Measurements from ENCODE around the gene COA1.
"Not testable (repeated sequence)": the region's sequence is repeated elsewhere in the genome, so short reads cannot be mapped to it uniquely, and the experiment has no call there.

Gene COA1

DNA sequence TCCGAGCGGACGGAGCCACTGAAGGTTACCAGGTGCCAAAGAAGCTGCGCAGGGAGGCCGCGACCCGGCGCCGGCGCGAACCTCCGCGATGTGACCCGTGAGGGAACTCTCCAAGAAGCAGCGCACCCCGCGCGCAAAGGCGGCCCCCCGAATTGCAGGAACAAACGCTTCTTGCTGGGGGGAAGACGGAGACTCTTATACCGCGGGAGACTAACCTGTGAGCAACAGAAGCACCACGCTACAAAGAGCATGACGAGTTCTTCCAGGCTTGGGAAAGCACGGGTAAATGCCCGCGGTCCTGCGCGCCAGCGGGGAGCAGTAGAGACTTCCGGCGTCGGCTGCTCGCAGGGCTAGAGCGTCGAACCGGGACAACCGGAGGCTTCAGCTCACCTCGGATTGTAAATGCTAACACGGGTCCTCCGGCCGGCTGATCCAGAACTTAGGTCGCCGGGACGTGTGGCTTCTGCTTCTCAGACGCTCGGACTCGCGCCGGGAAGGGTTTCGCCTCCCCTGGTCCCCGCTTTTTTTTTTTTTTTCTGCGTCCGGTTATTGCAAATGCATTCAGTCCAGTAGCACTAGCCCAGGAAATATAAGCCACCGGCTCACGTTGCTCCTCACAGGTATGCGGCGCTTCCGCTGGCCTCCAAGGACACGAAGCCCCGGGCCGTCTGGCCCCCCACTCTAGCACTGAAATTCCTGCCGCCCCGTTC, at the start of gene COA1:
TSS of gene COA1 (minus strand) at position 310 of the 710 bp plus-strand sequence. CDS start 80,909 bp downstream, outside the sequence.
- peak; percentile 86 for DNase-seq (ENCODE audit: low spot score)

GRCh38 chr7:43778293-43779044, 49.1 kb upstream of the COA1 start:
- not testable (repeated sequence) for DNase-seq (ENCODE audit: low spot score)

- DNase-seq (ENCODE audit: low spot score), result not testable (repeated sequence)
Observed at GRCh38 chr7:43775255-43775654, 45.9 kb upstream of the COA1 start.

GRCh38 chr7:43773268-43773667, 43.9 kb upstream of the COA1 start:
- DNase-seq (ENCODE audit: low spot score), result not testable (repeated sequence)

DNA sequence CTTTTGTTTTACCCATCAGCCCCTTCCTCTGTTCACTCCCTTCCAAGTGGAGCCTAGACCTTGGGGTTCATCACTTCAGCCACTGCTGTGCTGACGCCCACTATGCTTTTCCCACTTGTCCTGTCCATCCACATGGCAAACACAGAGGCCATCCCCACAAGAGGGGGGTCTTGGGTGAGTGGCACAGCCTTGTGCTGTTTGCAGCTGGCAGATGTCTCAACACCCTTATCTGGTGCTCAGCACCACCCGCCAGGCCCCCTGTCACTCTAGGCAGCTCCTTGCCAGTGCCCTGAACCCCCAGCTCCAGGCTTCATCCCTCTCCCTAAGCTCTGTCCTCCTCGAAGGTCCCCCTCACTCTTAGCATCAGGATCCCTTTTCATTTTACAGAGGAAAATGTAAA, 42.2 kb upstream of the COA1 start:
- no peak for DNase-seq (ENCODE audit: low spot score)

DNA sequence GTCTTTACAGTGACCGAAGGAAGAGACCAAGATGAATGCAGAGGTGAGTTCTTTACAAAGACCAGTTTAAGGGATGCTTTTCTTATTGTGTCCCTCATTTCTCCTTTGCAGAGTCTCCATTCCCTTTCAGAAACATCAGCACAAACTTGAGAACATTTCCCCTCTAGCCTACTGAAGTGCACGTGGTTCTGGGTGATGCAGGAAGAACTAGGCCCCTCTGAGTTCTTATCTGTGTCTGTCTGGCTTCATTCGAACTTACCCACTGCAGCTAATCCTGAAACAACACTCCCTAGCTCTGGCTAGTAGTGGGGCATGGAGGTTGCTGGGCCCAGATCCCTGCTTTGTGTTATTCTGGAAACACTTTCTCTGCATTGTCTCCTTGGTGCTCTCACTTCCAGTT, 41.8 kb upstream of the COA1 start:
- DNase-seq (ENCODE audit: low spot score), result no peak

DNA sequence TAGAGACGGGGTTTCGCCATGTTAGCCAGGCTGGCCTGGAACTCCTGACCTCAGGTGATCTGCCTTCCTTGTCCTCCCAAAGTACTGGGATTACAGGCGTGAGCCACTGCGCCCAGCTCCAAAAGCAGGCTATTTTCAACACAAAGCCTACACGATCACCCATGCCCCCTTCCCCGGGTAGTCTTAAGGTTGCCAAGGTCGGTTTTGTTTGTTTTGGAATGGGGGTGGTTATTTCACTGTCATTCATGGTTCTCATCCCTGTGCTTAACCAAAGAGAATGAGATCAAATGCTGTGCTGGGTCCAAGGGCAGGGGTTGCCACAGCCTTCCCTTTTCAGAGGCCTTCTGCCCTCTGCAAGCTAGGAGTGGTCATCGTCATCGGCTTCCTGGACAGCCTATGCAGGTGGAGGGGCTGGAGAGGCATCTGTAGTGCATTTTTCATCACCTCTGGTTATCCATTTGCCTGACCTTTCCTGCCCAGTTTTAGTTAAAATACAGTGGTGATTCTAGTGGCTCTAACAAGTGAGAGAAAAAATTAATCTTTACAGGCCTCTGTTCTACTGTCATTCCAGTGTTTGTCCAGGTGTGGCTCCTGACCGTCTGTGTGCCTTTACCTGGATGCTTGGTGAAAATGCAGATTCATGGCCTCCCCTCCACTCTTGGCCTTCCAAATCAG, 40.6 kb upstream of the COA1 start:
- no peak for DNase-seq (ENCODE audit: low spot score)

DNA sequence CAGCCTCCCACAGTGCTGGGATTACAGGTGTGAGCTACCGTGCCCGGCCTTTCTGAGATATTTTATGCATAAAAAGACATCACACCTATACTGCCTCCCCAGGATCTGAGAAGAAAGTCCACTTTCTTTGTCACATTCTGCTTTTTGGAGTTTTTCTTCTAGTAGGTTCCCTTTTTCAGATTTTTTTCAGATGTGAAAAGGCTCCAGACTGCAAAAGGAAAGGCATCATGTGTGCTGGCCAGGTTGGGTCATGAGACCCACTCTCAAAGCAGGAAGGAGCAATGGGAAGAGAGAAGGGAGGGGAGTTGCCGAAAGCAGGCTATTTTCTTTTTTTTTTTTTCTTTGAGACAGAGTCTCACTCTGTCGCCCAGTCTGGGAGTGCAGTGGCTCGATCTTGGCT, 40.0 kb upstream of the COA1 start:
- no peak for DNase-seq (ENCODE audit: low spot score)

DNA sequence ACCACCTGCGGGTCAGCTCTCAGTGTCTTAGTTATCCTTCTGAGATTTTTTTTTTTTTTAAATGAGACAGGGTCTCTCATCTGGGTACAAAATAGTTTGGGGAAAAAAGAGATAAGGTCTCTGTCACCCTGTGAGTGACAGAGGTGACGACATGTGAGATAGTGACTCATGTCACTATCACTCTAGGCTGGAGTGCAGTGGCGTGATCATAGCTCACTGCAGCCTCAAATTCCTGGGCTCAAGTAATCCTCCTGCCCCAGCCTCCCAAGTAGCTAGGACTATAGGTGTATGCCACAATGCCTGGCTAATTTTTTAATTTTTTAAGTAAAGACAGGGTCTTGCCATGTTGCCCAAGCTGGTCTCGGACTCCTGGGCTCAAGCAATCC, 39.6 kb upstream of the COA1 start:
- no peak for DNase-seq (ENCODE audit: low spot score)

- DNase-seq (ENCODE audit: low spot score), result no peak
Observed at GRCh38 chr7:43768201-43768886, 39.0 kb upstream of the COA1 start.

GRCh38 chr7:43767311-43767710, 38.0 kb upstream of the COA1 start:
- no peak for DNase-seq (ENCODE audit: low spot score)

- no peak for DNase-seq (ENCODE audit: low spot score)
Observed at GRCh38 chr7:43766564-43766963, 37.2 kb upstream of the COA1 start.

DNA sequence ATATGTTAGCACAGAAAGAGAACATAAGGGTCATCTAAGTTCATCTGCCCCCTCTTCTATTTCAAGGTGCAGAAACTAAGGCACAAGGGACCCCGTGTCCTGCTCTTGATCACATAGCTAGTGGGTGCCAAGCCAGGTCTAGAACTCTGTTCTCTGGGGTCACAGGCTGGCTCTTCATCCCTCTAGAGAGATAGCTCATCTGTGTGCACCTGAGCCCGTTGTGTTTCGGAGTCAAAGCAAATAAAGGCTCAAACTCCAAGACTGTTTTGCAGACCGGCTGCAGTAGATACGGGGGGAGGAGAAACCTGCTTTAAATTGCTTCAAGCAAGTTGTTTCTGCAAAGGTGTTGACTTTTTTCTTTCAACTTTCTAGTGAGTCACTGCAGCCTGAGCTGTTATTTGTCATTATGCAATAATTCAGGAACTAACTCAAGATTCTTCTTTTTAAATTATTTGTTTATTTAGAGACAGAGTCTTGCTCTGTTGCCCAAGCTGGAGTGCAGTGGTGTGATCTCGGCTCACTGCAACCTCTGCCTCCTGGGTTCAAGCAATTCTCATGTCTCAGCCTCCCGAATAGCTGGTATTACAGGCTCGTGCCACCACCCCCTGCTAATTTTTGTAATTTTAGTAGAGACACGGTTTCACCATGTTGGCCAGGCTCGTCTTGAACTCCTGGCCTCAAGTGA, 35.6 kb upstream of the COA1 start:
- no peak for DNase-seq (ENCODE audit: low spot score)

DNA sequence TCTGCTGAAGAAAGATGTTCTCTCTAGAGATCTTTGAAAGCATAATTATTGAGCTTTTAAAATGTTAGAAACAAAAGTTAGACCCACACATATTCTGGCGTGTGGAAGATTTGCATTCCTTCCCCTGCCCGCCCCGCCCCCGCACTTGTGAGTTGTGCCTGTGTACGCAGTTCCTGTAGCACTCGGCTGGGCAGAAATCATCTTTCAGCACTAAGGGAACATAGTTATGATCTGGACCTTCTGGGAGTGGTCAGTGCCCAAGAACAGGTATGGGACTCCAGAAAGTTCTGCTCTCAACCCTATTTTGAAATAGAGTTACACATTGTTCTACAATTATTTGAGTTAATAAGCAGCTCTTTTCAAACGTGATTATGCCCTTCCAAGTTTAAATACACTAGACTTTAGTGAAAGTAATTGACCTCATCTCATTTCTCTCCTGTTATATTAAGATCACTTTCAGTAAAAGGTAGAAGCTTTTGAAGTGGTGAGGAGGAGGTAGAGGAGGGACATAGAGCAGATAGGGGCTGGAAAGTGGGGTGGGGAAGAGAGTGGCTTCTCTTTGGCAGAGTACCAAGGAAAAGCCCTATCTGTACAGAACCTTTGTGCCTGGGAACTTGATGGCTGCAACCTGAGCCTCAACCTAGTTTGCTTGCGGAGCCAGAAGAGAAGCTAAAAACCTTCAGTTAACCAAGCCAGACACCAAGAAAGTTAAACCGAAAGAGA, 34.9 kb upstream of the COA1 start:
- no peak for DNase-seq (ENCODE audit: low spot score)

- DNase-seq (ENCODE audit: low spot score), result no peak
Observed at GRCh38 chr7:43763183-43763582, 33.9 kb upstream of the COA1 start.

DNA sequence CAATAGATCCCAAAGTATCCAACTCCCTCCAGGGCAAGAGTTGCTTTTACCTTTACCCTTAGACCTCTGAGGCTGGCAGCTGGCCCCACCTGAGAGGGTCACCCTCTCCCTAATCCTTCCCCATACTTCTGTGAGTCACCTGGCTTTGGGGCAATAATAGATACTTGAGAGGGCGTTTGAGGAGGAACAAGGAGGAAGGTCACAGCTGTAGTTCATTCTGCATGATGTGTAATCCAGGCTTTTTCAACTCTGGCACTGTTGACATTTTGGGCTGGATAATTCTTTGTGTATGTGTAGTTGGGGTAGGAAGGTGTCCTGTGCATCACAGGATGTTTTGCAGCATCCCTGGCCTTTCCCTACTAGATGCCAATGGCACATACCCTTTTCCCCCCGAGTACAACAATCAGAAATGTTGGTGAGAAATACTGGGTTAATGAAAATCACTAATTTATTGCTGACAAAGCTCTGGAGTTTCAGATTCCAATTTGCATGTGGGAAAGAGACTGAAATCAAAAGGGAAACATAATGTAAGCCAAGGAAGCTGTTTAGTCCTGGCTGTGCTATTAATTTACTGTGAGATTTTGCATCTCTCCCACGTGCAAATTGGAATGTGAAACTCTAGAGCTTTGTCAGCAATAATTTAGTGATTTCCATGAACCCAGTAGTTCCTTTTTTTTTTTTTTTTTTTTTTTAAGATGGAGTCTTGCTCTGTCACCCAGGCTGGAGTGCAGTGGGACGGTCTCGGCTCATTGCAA, 32.8 kb upstream of the COA1 start:
- DNase-seq (ENCODE audit: low spot score), result no peak

DNA sequence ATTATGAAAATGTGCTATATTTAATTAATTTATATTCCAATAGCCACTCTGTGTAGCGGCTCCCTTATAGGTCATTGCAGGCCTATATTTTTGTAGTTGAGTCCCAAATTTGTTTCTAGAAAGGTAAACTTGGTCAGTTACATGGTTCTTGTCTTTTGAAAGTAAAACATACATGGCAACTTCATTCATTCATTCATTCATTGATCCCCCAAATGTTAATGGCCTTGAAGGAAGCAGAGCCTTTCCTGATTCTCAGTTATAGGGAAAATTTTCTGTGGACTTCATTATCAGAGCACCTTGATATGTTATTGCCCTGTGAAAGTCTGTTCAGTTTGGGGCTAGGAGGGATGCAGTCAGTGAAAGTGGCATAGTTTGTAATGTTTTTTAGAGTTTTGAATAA, 32.1 kb upstream of the COA1 start:
- no peak for DNase-seq (ENCODE audit: low spot score)

GRCh38 chr7:43760861-43761260, 31.5 kb upstream of the COA1 start:
- DNase-seq (ENCODE audit: low spot score), result no peak

DNA sequence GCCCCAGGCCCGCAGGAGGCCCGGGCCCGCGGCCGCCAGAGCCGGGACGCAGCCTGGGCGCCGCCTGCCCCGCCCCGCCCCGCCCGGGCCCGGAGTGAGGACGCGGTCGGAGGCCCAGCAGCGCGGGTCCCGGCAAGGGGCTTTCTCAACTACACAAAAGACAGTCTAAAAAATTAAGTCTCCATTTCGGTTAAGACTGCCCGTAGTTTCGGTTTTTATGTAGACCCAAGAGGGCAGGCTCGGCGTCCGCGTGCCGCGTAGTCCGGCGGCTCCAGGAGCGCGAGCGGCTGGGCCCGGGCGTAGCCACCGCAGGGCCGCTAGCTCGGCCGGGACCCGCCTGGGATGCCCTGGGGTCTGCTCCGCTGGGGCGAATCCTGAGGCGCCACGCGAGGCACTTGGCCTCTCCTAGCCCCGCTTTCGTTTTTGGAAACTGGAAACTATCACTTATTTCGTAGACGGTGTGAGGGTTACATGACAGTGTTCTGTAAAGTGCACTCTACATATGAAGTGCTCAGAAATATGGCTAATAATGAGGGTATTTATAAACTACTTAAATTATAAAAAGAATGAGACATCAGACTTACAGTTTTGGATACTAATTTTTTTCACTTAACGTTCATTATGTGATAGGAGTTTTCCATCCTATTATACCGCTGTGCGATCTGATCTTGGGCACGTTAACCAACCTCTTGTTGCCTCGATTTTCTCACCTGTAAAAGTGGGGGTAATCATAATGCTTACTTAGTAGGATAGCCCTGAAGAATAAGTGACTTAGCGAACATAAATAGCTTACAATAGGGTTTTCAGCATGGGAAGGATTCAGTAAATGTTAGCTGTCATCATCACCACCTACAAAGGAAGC, 29.7 kb upstream of the COA1 start:
- peak; percentile 19 for DNase-seq (ENCODE audit: low spot score)
